M059J (cell line): ENCODE data around the gene BCL6. TPM values are rescaled to one million over a fixed set of nuclear protein-coding genes. Genes with fewer than 3 reads are reported as not detected.

Source experiments
- DNase-seq: peaks from one replicate; pipeline ENCODE4 v3.0.0-alpha.2; 2012; ENCODE audit warnings: low read depth
- total RNA-seq: library from RNA; depleted of rRNA; stranded (reverse); fragments of >200 nt; shearing (Covaris generic); gene quantifications from 2 replicates; pipeline ENCODE4 v1.2.3, GENCODE V29; 2014

The BCL6 gene
- total RNA-seq, 1 experiment from 2014 or later: 19.2 TPM

DNA sequence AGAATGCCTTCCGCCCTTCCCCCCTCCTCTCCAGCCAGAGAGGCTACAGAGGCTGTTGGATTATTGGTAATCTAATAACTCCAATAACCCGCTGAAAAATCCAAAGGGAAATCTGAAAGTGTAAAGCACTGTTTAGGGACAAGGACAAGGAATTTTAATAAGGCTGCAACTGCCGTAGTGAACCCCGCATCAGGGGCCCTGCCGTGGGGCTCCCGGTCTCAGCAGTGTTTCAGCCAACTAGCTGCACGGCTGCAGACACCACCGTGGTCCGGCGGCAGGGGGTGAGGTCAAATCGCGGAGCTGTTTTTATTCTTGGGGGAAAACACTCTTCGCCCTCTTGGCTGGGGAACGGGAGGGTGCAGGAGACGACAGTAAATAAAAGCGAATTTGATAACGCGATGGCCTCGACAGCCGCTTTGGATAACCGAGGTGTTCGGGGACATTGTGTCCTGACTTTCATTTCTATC lies 6.1 kb downstream of the BCL6 start:
- no peak for DNase-seq

GRCh38 chr3:187738331-187739093 lies 6.8 kb downstream of the BCL6 start:
- DNase-seq: peak; percentile 95

GRCh38 chr3:187738071-187738330 lies 7.3 kb downstream of the BCL6 start:
- no peak for DNase-seq

DNA sequence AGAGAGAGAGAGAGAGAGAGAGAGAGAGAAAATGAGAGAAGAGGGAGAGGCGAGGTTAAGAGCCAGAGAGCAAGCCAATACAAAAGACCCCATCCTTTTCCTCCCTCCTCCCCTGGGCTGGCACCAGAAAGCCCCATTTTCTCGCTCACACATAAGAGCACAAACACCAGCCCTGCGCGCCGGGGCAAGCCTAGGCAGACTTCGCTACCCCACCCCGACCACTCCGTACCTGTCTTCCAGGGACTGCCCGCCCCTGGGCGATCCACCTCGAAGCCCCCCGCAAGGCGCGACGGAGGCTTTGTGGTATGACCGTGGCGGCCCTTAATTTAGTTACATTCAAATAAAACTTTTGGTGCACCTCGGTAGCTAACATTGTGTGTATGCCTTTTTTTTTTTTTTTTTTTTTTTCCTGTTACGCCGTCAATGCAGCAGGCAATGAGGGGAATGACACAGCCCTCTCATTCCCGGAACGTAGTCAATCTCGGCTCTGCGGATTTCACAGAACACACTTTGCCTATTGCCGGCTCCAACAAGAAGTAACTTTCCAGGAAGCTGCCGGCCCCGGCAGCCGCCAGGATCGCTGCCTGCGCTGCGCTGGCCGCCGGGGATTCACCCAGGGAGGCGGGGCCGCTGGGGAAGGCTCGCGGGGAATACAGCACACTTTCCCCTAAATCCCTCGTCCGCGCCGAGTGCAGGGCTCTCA lies 7.7 kb downstream of the BCL6 start:
- peak; percentile 72 for DNase-seq

GRCh38 chr3:187737006-187737367 lies 8.3 kb downstream of the BCL6 start:
- DNase-seq: no peak

GRCh38 chr3:187736418-187736871 lies 8.8 kb downstream of the BCL6 start:
- DNase-seq: peak; percentile 86

DNA sequence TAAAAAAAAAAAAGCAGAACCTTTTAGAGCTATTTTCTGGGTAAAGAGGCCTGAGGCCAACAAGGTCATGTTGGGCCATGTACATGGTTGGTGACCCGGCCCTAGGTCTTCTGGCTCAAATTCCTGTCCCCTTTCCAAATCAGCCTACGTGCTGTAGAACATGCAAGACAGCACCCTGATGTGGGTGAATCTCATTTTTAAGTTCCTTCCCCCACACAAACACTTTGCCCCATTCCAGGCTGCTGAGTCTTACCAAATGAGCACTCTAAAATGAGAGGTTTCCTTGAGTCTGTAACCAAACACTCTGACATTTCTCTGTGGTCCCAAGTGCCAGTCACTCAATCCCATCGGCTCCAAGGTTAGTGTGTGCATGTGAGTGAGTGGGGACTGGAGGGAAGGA lies 9.4 kb downstream of the BCL6 start:
- peak; percentile 31 for DNase-seq

DNA sequence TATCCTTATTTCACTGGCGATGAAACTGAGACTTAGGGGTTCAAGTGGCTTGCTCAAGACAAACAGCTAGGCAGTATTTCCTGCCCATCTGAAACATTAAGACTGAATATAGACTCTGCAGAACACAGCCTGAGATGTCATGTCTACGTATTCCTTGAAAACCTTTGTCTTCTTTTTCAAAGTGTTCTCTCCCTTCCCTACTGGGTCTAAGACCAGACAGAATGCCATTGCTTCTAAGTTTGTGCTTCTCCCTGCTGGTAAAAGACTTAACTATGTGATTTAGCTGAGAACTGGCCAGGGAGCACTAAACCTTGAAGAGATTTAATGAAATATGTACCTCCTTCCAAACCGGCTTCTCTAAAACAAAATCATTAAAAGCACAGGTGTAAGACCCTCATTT lies 9.9 kb downstream of the BCL6 start:
- DNase-seq: no peak

GRCh38 chr3:187734841-187735240 lies 10.4 kb downstream of the BCL6 start:
- DNase-seq: no peak

- DNase-seq: no peak
Observed at GRCh38 chr3:187733371-187733770, 11.9 kb downstream of the BCL6 start.

- DNase-seq: no peak
Observed at GRCh38 chr3:187729598-187729997, 15.7 kb downstream of the BCL6 start.

DNA sequence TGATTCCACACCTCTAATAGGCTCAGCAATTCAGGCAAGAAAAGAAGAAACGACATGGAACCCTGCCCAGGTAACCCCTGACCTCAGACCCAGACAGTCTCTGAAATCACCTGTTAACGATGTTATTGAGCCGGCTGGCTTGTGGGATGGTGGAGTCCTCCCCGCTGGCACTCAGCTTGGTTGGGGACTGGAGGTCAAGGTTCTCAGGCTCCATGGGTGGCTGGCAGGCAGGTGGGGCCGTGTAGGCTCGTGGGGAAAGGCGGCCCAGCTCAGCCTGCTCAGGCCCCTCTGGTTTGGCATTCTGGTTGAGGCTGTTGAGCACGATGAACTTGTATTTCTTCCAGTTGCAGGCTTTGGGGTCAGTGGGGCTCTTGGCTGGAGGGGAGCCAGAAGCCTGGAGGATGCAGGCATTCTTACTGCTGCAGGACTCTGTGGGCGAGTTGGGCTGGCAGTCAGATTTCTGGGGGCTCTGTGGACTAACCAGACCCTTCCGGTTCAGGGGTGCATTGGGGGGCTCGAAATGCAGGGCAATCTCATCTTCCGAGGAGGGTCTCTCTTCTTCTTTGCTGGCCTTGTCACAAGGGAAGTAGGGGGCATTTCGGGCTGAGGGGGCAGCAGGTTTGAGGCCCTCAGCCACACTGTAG lies 16.2 kb downstream of the BCL6 start:
- no peak for DNase-seq

DNA sequence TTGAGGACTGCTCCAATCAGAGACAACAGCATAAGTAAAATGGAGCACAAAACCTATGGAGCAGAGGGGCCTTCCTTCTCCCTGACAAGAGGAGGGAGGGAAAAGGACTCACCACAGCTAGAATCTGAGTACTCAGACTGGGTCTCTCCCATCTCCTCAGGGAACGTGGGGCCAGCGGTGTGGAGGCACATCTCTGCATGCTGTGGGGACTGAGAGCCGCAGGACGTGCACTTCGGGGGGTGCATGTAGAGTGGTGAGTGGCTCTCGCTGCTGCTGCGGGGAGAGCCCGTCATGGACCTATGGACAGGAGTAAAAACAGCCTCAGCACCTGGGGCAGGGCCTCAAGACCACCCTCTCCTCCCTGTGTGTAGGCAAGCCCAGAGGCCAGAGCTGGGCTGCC lies 17.0 kb downstream of the BCL6 start:
- no peak for DNase-seq

- no peak for DNase-seq
Observed at GRCh38 chr3:187726564-187726963, 18.7 kb downstream of the BCL6 start.

GRCh38 chr3:187725653-187726370 lies 19.5 kb downstream of the BCL6 start:
- no peak for DNase-seq

GRCh38 chr3:187725224-187725623 lies 20.0 kb downstream of the BCL6 start:
- no peak for DNase-seq

GRCh38 chr3:187722206-187722612 lies 23.1 kb downstream of the BCL6 start:
- DNase-seq: no peak

- DNase-seq: no peak
Observed at GRCh38 chr3:187721055-187721454, 24.2 kb downstream of the BCL6 start.

GRCh38 chr3:187720337-187720670 lies 25.0 kb downstream of the BCL6 start:
- no peak for DNase-seq

GRCh38 chr3:187719628-187720336 lies 25.5 kb downstream of the BCL6 start:
- no peak for DNase-seq

DNA sequence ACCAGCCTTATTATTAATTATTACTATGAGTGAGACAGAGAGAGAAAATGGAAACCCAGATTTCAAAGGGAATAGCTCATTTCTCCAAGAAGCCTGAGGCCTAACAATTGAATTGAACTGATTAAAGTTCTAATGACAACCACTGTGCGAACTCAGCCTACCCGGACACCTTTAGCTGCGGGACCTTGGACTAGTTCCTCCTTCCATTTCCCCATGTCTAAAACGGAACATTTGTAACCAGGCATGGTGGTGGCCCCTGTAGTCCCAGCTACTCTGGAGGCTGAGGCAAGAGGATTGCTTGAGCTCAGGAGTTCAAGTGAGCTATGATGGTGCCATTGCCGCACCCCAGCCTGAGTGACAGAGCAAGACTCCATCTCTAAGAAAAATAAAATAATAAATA lies 26.5 kb downstream of the BCL6 start:
- no peak for DNase-seq

- DNase-seq: no peak
Observed at GRCh38 chr3:187717572-187717971, 27.7 kb downstream of the BCL6 start.
